ENCODE data around the gene GADD45A. TPM values are rescaled to one million over a fixed set of nuclear protein-coding genes. Genes with fewer than 3 reads are reported as not detected.

The GADD45A gene
- total and polyA plus RNA-seq, 10 donors, result 17.5 to 63.7 (median 29.8) TPM

DNA sequence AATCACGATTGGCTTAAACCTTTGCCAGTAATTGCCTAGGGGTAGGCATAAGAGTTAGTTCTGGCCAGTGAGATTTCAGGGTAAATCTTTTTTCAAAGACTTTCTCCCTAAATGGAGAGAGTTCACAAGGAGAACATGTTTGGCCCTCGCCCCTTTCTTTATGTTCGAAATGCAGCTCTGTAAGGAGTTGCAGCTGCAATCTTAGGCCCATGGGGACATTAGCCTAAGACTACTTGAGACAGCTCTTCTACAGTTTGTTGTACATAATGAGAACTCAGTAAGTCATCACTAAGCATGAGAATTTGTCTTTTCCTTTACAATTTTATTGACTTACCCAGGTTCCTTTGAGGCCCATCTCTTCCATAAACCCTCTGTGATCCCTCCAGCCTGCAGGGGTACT is 40.4 kb upstream of the GADD45A start:
- TF ChIP-seq, protein P1, sequence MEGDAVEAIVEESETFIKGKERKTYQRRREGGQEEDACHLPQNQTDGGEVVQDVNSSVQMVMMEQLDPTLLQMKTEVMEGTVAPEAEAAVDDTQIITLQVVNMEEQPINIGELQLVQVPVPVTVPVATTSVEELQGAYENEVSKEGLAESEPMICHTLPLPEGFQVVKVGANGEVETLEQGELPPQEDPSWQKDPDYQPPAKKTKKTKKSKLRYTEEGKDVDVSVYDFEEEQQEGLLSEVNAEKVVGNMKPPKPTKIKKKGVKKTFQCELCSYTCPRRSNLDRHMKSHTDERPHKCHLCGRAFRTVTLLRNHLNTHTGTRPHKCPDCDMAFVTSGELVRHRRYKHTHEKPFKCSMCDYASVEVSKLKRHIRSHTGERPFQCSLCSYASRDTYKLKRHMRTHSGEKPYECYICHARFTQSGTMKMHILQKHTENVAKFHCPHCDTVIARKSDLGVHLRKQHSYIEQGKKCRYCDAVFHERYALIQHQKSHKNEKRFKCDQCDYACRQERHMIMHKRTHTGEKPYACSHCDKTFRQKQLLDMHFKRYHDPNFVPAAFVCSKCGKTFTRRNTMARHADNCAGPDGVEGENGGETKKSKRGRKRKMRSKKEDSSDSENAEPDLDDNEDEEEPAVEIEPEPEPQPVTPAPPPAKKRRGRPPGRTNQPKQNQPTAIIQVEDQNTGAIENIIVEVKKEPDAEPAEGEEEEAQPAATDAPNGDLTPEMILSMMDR (IDR thresholded peaks at IDR 0.05 in 8 of 11, conservative IDR thresholded peaks at IDR 0.05 in 3 of 11), result no peak
- no peak for TF ChIP-seq POLR2A (IDR thresholded peaks at IDR 0.05)
- no peak for TF ChIP-seq POLR2AphosphoS5 (IDR thresholded peaks at IDR 0.05)
- peaks cover 6 to 16% (median 12%) of the 10 kb centered on the region in 6 donors for H3K4me1 ChIP-seq
- intact Hi-C loops (cut with DNase I; ENCODE audit: low total_unique reads), result no loop called here
- no peak for DNase-seq
- no peaks in the 10 kb centered on the region for H3K27me3 ChIP-seq (replicated peaks in 1 of 7)
- no peak overlapping the region for H3K27ac ChIP-seq
- 91 to 98% (median 97%) methylated on average over 3 of the region's 3 CpGs for WGBS, 5 donors
- H3K36me3 ChIP-seq, result no peaks in the 10 kb centered on the region
- H3K4me3 ChIP-seq, result no peak overlapping the region
- H3K9me3 ChIP-seq, result no peaks in the 10 kb centered on the region

DNA sequence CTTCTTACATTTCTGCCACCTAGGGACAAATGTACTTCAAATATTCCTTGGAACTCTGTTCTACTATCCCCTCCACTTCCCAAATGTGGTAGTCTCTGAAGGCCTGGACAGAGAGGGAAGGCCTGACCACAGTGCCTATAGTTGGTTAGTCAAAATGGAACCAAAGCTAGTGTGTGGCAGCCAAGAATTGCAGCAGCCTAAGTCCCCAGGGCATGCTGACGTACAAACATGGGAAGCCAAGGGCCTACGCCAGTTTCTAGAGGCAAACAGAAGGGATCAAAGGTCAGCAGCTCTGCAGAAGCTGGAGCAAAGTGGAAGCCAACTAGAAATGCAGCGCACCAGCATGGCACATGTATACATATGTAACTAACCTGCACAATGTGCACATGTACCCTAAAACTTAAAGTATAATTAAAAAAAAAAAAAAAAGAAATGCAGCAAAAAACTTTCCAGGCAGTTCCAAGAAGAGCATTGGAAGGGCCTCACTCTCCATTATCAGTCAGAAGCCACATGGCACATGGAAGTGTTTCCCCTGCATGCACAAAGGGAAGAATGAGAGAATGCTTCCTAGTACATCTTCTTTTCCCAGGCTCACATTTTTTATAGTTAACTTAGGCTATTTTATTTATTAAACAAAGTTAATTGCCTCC is 39.4 kb upstream of the GADD45A start:
- WGBS, 5 donors, result 71 to 83% (median 77%) methylated on average over 3 of the region's 3 CpGs
- Histone ChIP-seq H3K27me3 (replicated peaks in 1 of 7) (no peaks in the 10 kb centered on the region), H3K27ac (no peak overlapping the region), H3K36me3 (no peaks in the 10 kb centered on the region), H3K4me3 (no peak overlapping the region), H3K4me1 (peaks cover 6 to 16% (median 12%) of the 10 kb centered on the region in 6 donors), H3K9me3 (no peaks in the 10 kb centered on the region)
- DNase-seq, result no peak
- intact Hi-C loops (cut with DNase I; ENCODE audit: low total_unique reads), result no loop called here
- TF ChIP-seq POLR2AphosphoS5 (IDR thresholded peaks at IDR 0.05) (no peak), POLR2A (IDR thresholded peaks at IDR 0.05) (no peak)
- TF ChIP-seq, protein P1 (IDR thresholded peaks at IDR 0.05 in 8 of 11, conservative IDR thresholded peaks at IDR 0.05 in 3 of 11), result no peak

DNA sequence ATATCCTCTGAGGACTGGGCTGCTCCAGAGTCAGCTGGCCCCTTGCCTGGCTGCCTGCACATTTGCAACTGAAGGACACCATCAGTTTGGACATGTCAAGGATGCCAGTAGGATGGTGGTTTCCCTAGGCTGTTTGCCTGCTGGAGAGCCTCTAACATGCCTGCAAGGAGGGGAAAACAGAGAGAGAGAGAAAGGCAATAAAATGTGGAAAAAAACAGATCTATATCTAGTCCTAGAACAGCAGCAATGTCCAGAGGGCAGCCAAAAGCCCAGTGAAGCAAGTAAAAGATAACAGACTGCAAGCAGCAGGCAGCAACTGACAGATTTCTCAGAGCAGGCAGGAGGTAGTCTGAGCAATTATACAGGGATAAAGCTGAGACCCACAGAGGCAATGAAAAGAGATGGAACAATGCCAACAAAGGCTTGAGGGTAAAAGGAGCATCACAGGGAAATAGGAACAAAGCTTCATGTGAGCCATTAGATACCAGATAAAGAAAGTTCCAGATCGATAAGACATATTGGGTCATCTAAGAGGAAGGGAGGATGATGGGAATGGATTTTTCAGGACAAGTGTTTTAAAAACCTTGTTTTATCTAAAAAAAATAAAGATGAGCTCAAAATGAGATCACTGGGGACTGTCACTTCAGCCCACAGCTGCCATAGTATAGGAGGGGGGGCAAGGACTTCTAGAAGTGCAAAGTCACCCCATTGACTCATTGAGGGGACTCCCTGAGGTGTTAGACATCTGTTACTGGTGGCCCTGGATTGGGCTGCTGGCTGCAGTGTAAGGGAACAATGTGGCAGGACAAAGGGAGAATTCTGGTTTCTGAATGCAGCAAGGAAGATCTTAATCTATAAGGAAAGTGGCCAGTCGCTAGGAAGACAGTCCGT is 38.6 kb upstream of the GADD45A start:
- no peaks in the 10 kb centered on the region for H3K9me3 ChIP-seq
- intact Hi-C loops (cut with DNase I; ENCODE audit: low total_unique reads), result no loop called here
- no peaks in the 10 kb centered on the region for H3K27me3 ChIP-seq (replicated peaks in 1 of 7)
- H3K4me1 ChIP-seq, result peaks cover 6 to 16% (median 12%) of the 10 kb centered on the region in 6 donors
- H3K4me3 ChIP-seq, result no peak overlapping the region
- H3K27ac ChIP-seq, result no peak overlapping the region
- no peak for DNase-seq
- TF ChIP-seq, protein P1 (IDR thresholded peaks at IDR 0.05 in 8 of 11, conservative IDR thresholded peaks at IDR 0.05 in 3 of 11), result no peak
- TF ChIP-seq POLR2A (IDR thresholded peaks at IDR 0.05), result no peak
- peak in 1 of 3 donors; percentile 21 for TF ChIP-seq POLR2AphosphoS5 (IDR thresholded peaks at IDR 0.05)
- WGBS, 5 donors, result 64 to 84% (median 76%) methylated on average over 3 of the region's 3 CpGs
- H3K36me3 ChIP-seq, result no peaks in the 10 kb centered on the region

Data from spleen (tissue), 11 donors.